ENCODE measurements around the gene FBXO48. TPM values are rescaled to one million over a fixed set of nuclear protein-coding genes. Genes with fewer than 3 reads are reported as not detected.

The FBXO48 gene
- total RNA-seq, 1 donor: 0.99 TPM

- H3K4me3 ChIP-seq (ENCODE audit: low read depth, low read length): no peak overlapping the region
- TF ChIP-seq CTCF (IDR thresholded peaks at IDR 0.05; ENCODE audit: insufficient read depth, low read length): no peak
- DNase-seq (ENCODE audit: low read depth): peak; percentile 25
Observed at GRCh38 chr2:68465081-68465916, 1.8 kb downstream of the FBXO48 start.

GRCh38 chr2:68464651-68465050 lies 2.4 kb downstream of the FBXO48 start:
- no peak overlapping the region for H3K4me3 ChIP-seq (ENCODE audit: low read depth, low read length)
- no peak for DNase-seq (ENCODE audit: low read depth)
- no peak for TF ChIP-seq CTCF (IDR thresholded peaks at IDR 0.05; ENCODE audit: insufficient read depth, low read length)

GRCh38 chr2:68463287-68463877 lies 3.7 kb downstream of the FBXO48 start:
- peak; percentile 75 for TF ChIP-seq CTCF (IDR thresholded peaks at IDR 0.05; ENCODE audit: insufficient read depth, low read length)
- peak; percentile 76 for DNase-seq (ENCODE audit: low read depth)
- H3K4me3 ChIP-seq (ENCODE audit: low read depth, low read length): no peak overlapping the region

- TF ChIP-seq CTCF (IDR thresholded peaks at IDR 0.05; ENCODE audit: insufficient read depth, low read length): no peak
- DNase-seq (ENCODE audit: low read depth): peak; percentile 60
- H3K4me3 ChIP-seq (ENCODE audit: low read depth, low read length): no peak overlapping the region
Observed at GRCh38 chr2:68458981-68459380, 8.1 kb downstream of the FBXO48 start.

GRCh38 chr2:68456198-68456597 lies 10.9 kb downstream of the FBXO48 start:
- H3K4me3 ChIP-seq (ENCODE audit: low read depth, low read length): no peak overlapping the region
- no peak for TF ChIP-seq CTCF (IDR thresholded peaks at IDR 0.05; ENCODE audit: insufficient read depth, low read length)
- no peak for DNase-seq (ENCODE audit: low read depth)

- no peak for TF ChIP-seq CTCF (IDR thresholded peaks at IDR 0.05; ENCODE audit: insufficient read depth, low read length)
- DNase-seq (ENCODE audit: low read depth): no peak
- H3K4me3 ChIP-seq (ENCODE audit: low read depth, low read length): no peak overlapping the region
Observed at GRCh38 chr2:68454719-68455118, 12.4 kb downstream of the FBXO48 start.
